Stimulated activated CD8-positive, alpha-beta memory T cell treated with anti-CD3 and anti-CD28 coated beads, Interleukin-12 subunit alpha, Interleukin-12 subunit beta, amount 100 ng/mL, for 4 hours (primary cell): ENCODE data around the gene PTPRT.

Source experiments
- DNase-seq: peaks from one replicate; pipeline ENCODE4 v3.0.0-alpha.2; 2020; ENCODE audit warnings: low read depth

Gene PTPRT

GRCh38 chr20:42376131-42376530 is 813.6 kb downstream of the PTPRT start:
- no peak for DNase-seq

DNA sequence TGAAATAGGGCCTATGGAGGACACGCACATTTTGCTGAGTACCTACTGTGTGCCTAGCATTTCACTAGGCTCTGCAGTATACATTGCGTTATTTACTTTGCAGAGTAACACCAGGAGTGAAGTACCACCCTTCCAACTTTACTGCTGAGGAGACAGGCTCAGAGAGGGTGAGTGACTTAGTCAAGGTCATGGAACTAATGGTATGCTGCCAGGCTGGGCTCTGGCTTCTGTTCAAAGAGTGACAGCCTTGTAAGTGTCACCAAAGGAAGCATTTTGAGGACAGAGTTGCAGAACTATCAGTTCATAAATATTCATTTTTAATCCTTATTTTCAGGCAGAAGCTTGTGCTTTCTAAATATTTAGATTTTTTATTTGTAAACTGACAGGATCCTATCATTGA is 816.7 kb downstream of the PTPRT start:
- no peak for DNase-seq

DNA sequence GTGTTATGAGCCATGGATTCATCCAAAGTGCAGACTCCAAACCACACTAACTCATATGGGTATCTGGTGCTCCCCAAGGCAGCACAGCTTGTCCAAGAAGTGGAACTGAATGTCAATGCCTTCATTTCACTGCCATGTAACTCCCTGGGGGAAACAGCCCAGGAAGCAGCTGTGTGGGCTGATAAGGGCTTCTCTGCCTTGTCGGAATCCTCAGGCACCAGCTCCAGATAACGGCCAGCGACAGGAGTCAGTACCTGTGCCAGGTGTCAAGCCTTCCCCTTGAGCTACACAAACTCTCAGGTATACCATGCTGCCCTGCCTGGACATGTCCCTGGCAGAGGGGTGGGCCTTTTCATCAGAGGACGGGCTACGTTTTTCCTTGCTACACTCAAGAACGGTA is 819.6 kb downstream of the PTPRT start:
- DNase-seq: no peak

GRCh38 chr20:42368910-42369309 is 820.8 kb downstream of the PTPRT start:
- no peak for DNase-seq

DNA sequence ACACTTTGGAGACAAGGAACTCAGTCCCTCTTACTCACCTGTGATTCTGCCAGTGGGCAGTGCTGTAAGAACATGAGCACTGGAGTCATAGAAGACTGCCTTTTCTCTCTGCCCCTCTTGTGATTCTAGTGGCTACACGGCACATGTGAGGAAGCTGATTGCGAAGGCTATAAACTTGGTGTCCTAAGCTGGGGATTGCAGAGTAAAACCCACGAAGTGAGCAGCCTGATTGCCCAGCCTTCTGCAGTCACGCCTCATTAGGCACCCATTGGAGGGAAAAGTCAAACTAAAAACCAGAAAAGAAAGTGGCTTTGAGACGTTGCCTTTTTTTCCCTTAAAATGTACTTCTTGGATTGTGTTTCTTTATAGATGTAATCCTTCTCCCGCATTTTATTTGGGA is 823.1 kb downstream of the PTPRT start:
- DNase-seq: no peak

DNA sequence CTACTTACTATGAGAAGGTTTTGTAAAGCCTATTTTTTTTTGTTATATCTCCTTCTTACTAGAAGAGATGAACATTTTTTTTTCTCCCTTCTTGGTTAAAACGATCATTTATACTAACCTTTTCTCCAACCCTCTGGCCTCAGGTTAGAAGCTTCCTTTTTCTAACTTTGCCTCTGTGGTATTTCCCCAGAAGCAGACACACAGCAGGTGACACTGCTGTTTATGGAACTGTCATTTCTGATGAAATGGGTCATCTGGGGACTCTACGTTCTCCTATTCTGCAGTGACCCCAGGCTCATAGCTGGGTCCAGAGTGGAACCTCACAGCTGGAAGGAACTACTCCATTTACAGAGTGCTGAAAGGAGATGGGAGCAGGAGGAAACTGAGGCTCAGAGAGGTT is 825.3 kb downstream of the PTPRT start:
- no peak for DNase-seq

DNA sequence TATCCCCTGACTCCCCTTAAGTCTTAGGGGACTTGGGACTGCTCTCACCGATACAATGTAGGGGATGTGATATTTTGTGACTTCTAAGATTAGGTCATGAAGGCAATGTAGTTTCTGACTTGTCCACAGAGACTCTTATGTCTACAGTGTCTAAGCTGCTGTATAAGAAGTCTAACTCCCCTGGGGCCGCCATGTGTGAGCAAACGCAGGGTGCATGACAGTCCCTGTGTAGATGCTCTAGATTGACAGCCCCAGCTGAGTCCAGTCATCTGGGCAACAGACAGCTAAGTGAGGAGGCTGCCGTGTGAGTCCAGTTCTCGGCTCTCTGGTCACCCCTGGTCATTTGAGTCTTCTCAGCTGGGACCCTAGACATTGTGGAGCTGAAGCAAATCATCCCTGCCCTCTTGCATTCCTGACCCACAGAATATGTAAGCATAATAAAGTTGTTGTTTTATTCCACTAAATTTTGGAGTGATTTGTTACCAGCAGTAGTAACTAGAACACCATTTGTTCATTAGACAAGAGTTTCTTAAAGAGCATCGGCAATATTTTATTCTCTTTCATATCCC is 828.2 kb downstream of the PTPRT start:
- DNase-seq: no peak

GRCh38 chr20:42360621-42361020 is 829.1 kb downstream of the PTPRT start:
- DNase-seq: no peak

- DNase-seq: no peak
Measured at GRCh38 chr20:42359617-42360016, 830.1 kb downstream of the PTPRT start.

GRCh38 chr20:42352096-42352495 is 837.6 kb downstream of the PTPRT start:
- no peak for DNase-seq

DNA sequence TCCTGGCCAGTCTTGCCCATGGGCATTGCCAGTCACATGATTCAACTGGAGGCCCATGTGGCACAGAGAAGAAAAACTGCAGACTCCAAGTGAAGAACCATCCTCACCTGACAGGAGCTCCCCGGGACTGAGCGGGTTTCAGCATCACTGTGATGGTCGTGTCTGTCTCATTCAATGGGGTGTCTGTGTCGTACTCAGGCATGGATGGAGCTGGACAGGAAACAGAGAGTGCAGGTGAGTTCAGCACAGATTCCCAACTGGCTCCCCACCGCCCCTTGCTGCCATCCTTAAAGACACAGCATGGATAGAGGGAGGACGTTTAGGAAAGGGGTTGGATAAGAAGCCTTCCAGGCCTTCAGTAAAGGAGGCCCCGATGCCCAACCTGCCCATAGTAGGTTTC is 839.2 kb downstream of the PTPRT start:
- no peak for DNase-seq

- no peak for DNase-seq
Measured at GRCh38 chr20:42346189-42347170, 843.2 kb downstream of the PTPRT start.

GRCh38 chr20:42341654-42342053 is 848.1 kb downstream of the PTPRT start:
- DNase-seq: no peak

GRCh38 chr20:42340368-42340767 is 849.3 kb downstream of the PTPRT start:
- no peak for DNase-seq

DNA sequence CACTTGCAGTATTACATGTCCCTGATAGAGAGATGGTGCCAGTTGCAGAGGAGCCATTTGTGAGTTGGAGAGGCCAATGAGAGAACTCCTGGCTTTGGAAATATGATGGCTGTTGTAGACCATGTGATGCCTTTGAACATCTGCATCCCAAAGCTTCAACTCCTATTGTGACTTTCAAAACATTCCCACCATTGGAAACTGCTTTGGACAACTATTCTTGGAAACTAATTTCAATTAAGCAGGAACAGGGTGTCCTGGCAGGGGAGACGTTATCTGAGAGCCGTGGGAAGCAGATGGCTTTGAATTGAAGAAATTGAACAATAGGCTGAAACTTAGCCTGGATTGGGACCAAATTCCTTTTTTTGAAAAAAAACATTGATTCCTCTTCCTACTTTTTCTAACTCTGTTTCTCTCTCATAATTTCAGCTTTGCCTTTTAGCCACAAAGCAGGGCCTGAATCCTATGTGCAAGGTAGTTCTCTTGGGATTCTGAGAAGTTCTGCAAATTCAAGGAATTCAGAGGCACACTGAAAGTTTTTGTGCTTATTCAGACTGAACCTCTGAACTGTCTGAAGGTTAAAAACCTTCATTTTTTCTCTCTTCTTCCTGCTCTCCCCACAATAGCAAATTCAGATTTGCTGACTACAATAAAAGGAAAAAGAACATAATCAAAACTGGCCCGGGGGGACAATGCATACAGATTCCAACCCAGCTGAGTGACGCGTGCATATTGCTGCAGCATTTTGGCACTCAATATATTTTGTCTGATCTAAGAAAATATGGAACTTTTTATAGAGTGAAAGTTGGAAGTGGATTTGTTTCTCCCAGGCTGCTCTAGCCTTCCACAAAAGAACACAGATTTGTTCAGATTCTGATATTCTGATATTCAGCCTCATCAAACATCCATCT is 851.2 kb downstream of the PTPRT start:
- DNase-seq: no peak

DNA sequence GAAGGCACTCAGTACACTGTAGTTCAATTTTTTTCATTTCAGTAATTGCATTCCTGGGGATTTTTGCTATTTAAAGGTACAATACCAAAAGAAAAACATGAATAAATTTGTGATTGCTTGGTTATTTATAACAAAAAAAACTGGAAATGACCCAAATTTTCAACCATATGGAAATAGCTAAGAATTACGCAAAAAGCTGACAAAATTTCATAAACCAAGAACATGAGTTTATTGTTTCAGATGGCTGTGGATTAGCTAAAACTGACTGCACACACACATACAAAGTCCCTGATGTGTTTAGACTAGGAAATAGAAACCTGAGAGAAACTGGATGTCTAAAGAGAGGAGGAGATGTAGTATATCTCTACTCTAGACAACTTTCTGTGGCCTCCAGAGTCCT is 853.1 kb downstream of the PTPRT start:
- DNase-seq: no peak

DNA sequence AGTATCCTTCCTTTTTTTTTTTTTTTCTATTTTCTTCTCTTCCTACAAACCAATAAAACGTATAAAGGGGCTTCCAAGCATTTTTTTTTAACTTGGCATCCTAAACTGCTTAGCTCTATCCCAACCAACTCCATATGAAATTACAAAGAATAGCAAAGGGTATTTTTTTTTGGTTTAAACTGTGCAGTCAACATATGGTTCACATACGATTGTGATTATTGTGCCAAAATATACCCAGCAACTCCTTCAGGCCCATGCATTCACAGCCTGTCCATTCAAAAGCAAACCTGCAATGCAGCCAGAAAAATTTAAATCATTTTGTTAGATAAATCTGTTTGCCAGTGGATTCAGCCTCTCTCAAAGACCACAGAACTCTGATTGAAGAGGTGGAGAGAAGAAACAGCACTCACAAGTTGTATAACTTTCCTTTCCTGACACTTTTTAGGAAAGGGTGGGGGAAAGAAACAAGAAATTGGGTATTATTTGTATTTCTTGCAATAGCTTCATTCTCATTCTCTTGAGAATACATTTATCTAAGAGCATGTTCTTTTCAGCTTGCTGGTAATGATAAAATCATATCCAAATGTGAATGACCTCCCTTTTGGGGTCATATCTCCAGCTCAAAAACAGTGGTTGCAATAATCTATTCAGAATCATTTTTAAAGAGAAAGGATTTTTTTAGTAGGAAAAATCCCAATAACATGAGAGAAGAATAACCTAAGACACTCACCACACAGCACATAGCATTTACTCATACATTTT is 870.3 kb downstream of the PTPRT start:
- no peak for DNase-seq

GRCh38 chr20:42313704-42314103 is 876.0 kb downstream of the PTPRT start:
- DNase-seq: no peak

- DNase-seq: no peak
Measured at GRCh38 chr20:42309050-42309449, 880.7 kb downstream of the PTPRT start.

- no peak for DNase-seq
Measured at GRCh38 chr20:42308171-42308570, 881.5 kb downstream of the PTPRT start.

- no peak for DNase-seq
Measured at GRCh38 chr20:42295592-42295991, 894.1 kb downstream of the PTPRT start.

GRCh38 chr20:42294976-42295375 is 894.7 kb downstream of the PTPRT start:
- no peak for DNase-seq
